Activated effector memory CD4-positive, alpha-beta T cell treated with anti-CD3 and anti-CD28 coated beads, Interleukin-2, amount 50 U/mL, for 16 hours (primary cell): ENCODE measurements around the gene PPP2R2D.

ENCODE experiments used
- DNase-seq: peaks from one replicate; pipeline ENCODE4 v3.0.0-alpha.2; 2020

PPP2R2D gene

GRCh38 chr10:131868436-131868835, 32.4 kb upstream of the PPP2R2D start:
- DNase-seq, result no peak

GRCh38 chr10:131869344-131869743, 31.5 kb upstream of the PPP2R2D start:
- DNase-seq, result no peak

GRCh38 chr10:131870411-131870810, 30.4 kb upstream of the PPP2R2D start:
- DNase-seq, result no peak

GRCh38 chr10:131870831-131871672, 29.8 kb upstream of the PPP2R2D start:
- DNase-seq, result no peak

- no peak for DNase-seq
Observed at GRCh38 chr10:131871673-131872005, 29.2 kb upstream of the PPP2R2D start.

- DNase-seq, result no peak
Observed at GRCh38 chr10:131872011-131872826, 28.6 kb upstream of the PPP2R2D start.

- DNase-seq, result no peak
Observed at GRCh38 chr10:131872827-131873375, 27.9 kb upstream of the PPP2R2D start.

GRCh38 chr10:131874991-131875451, 25.8 kb upstream of the PPP2R2D start:
- peak; percentile 74 for DNase-seq

- DNase-seq, result no peak
Observed at GRCh38 chr10:131875501-131875900, 25.3 kb upstream of the PPP2R2D start.

- DNase-seq, result no peak
Observed at GRCh38 chr10:131876017-131876416, 24.8 kb upstream of the PPP2R2D start.

- no peak for DNase-seq
Observed at GRCh38 chr10:131876508-131876907, 24.3 kb upstream of the PPP2R2D start.

- DNase-seq, result no peak
Observed at GRCh38 chr10:131880016-131880590, 20.7 kb upstream of the PPP2R2D start.

GRCh38 chr10:131881104-131881880, 19.5 kb upstream of the PPP2R2D start:
- DNase-seq, result no peak

- DNase-seq, result peak; percentile 54
Observed at GRCh38 chr10:131882151-131882550, 18.7 kb upstream of the PPP2R2D start.

GRCh38 chr10:131882590-131883451, 18.0 kb upstream of the PPP2R2D start:
- peak; percentile 14 for DNase-seq

GRCh38 chr10:131883621-131884393, 17.0 kb upstream of the PPP2R2D start:
- peak; percentile 57 for DNase-seq

GRCh38 chr10:131885391-131886165, 15.2 kb upstream of the PPP2R2D start:
- DNase-seq, result peak; percentile 92

- peak; percentile 57 for DNase-seq
Observed at GRCh38 chr10:131886237-131886636, 14.6 kb upstream of the PPP2R2D start.

GRCh38 chr10:131888186-131888604, 12.6 kb upstream of the PPP2R2D start:
- DNase-seq, result peak; percentile 4

- no peak for DNase-seq
Observed at GRCh38 chr10:131889755-131890154, 11.1 kb upstream of the PPP2R2D start.
